Ascending aorta (tissue), 2 donors: ENCODE data around the gene TTLL10. TPM values are rescaled to one million over a fixed set of nuclear protein-coding genes. Genes with fewer than 3 reads are reported as not detected.

ENCODE experiments used
- DNase-seq, 2 donors: peaks; one replicate each; pipeline ENCODE4 v3.0.0-alpha.2; 2019; ENCODE audit warnings: low spot score in 2 of 2
- H3K27ac ChIP-seq, 2 donors: fragments of 200-600 bp; sonication (generic); one replicate each; pipeline ENCODE4 v1.5.1; 2016 to 2017; ENCODE audit warnings: mild to moderate bottlenecking in 1 of 2
- H3K27me3 ChIP-seq: fragments of 200-600 bp; sonication (generic); one replicate; pipeline ENCODE4 v1.5.1; 2017
- H3K36me3 ChIP-seq, 2 donors: fragments of 200-600 bp; sonication (generic); one replicate each; pipeline ENCODE4 v1.5.1; 2016
- H3K4me1 ChIP-seq, 2 donors: fragments of 200-600 bp; sonication (generic); one replicate each; pipeline ENCODE4 v1.5.1; 2016 to 2017; ENCODE audit warnings: mild to moderate bottlenecking in 1 of 2
- H3K4me3 ChIP-seq, 2 donors: fragments of 200-600 bp; sonication (generic); one replicate each; pipeline ENCODE4 v1.5.1; 2016 to 2017; ENCODE audit warnings: mild to moderate bottlenecking in 1 of 2
- H3K9me3 ChIP-seq, 2 donors: fragments of 200-600 bp; sonication (generic); one replicate each; pipeline ENCODE4 v1.5.1; 2016
- intact Hi-C: fragments of 100-400 bp; cut with DNase I; formaldehyde crosslinking; loops from one replicate; pipeline ENCODE4 v1.15.1; 2023
- total RNA-seq: library from RNA; depleted of rRNA; stranded (reverse); fragments of >200 nt; gene quantifications from one replicate; pipeline ENCODE4 v1.1.0, GENCODE V29; 2016
- TF ChIP-seq, protein P1 (sequence below), 3 experiments: fragments of 200-600 bp in 2 of 3; fragments of 450-650 bp in 1 of 3; sonication (generic) in 2 of 3; IDR thresholded peaks; one replicate each; pipeline ENCODE4 v1.5.1; 2016 to 2019; ENCODE audit warnings: antibody characterized with exemption in 3 of 3, mild to moderate bottlenecking in 1 of 3, moderate library complexity in 1 of 3

Gene TTLL10
- total RNA-seq, 1 donor from 2014 or later, result not detected

- Histone ChIP-seq H3K4me1 (peaks cover 1 to 2% of the 10 kb centered on the region in 2 donors), H3K36me3 (no peaks in the 10 kb centered on the region), H3K9me3 (no peaks in the 10 kb centered on the region), H3K4me3 (no peak overlapping the region), H3K27ac (no peak overlapping the region), H3K27me3 (no peaks in the 10 kb centered on the region)
- TF ChIP-seq, protein P1, sequence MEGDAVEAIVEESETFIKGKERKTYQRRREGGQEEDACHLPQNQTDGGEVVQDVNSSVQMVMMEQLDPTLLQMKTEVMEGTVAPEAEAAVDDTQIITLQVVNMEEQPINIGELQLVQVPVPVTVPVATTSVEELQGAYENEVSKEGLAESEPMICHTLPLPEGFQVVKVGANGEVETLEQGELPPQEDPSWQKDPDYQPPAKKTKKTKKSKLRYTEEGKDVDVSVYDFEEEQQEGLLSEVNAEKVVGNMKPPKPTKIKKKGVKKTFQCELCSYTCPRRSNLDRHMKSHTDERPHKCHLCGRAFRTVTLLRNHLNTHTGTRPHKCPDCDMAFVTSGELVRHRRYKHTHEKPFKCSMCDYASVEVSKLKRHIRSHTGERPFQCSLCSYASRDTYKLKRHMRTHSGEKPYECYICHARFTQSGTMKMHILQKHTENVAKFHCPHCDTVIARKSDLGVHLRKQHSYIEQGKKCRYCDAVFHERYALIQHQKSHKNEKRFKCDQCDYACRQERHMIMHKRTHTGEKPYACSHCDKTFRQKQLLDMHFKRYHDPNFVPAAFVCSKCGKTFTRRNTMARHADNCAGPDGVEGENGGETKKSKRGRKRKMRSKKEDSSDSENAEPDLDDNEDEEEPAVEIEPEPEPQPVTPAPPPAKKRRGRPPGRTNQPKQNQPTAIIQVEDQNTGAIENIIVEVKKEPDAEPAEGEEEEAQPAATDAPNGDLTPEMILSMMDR (IDR thresholded peaks at IDR 0.05), result no peak
- intact Hi-C loops, result no loop called here
- DNase-seq, result no peak
Measured at GRCh38 chr1:1237874-1238701, 64.4 kb downstream of the TTLL10 start.

DNA sequence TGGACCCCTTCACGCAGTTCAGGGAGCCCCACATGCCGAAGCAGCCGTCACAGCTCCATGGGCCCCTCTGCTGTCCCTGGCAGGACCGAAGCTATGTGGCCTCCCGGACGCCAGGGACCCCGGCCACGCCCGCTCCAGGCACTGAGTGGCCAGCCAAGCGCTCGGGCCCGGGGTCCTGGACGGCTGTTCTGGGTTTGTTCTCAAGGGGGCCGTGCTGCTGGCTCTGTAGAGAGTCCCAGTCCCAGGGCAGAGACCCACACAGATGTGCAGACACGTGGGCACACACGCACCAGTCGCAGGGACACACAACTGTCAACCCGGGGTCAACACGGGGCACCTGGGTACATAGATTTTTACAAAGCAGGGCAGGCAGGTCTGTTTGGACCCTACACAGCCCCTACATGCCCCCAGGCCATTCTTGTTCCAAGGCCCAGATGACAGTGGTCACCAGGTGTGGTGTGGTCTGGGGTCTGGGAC, 65.1 kb downstream of the TTLL10 start:
- H3K4me1 ChIP-seq, result no peaks in the 10 kb centered on the region
- H3K27me3 ChIP-seq, result no peaks in the 10 kb centered on the region
- H3K27ac ChIP-seq, result no peak overlapping the region
- no peak overlapping the region for H3K4me3 ChIP-seq
- DNase-seq, result no peak
- TF ChIP-seq, protein P1 (IDR thresholded peaks at IDR 0.05), result no peak
- intact Hi-C loops, result no loop called here
- no peaks in the 10 kb centered on the region for H3K9me3 ChIP-seq
- H3K36me3 ChIP-seq, result no peaks in the 10 kb centered on the region

DNA sequence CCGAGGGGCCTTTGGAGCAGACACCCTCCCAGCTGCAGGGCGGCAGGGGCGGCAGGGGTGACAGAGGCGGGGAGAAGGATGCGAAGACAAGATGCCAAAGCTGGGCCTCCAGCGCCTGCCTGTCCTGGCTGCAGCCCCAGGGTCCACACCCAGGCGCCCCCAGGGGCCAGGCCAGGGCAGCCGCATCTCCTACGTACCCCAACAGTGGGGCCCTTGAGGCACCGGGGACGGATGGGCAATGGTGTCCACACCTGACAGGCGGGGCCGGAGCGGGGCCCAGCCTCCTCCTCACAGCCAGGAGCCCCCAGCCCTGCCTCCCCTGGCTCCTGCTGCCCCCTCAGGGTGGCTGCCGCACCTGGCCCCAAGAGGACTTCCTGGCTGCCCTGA, 65.5 kb downstream of the TTLL10 start:
- Histone ChIP-seq H3K4me1 (no peaks in the 10 kb centered on the region), H3K27me3 (no peaks in the 10 kb centered on the region), H3K27ac (no peak overlapping the region), H3K4me3 (no peak overlapping the region), H3K36me3 (no peaks in the 10 kb centered on the region), H3K9me3 (no peaks in the 10 kb centered on the region)
- DNase-seq, result no peak
- TF ChIP-seq, protein P1 (IDR thresholded peaks at IDR 0.05), result no peak
- intact Hi-C loops, result no loop called here

GRCh38 chr1:1239614-1240347, 66.1 kb downstream of the TTLL10 start:
- H3K27me3 ChIP-seq, result no peaks in the 10 kb centered on the region
- TF ChIP-seq, protein P1 (IDR thresholded peaks at IDR 0.05), result no peak
- H3K27ac ChIP-seq, result no peak overlapping the region
- no peak overlapping the region for H3K4me3 ChIP-seq
- intact Hi-C loops, result no loop called here
- no peaks in the 10 kb centered on the region for H3K9me3 ChIP-seq
- no peaks in the 10 kb centered on the region for H3K4me1 ChIP-seq
- H3K36me3 ChIP-seq, result no peaks in the 10 kb centered on the region
- DNase-seq, result no peak

DNA sequence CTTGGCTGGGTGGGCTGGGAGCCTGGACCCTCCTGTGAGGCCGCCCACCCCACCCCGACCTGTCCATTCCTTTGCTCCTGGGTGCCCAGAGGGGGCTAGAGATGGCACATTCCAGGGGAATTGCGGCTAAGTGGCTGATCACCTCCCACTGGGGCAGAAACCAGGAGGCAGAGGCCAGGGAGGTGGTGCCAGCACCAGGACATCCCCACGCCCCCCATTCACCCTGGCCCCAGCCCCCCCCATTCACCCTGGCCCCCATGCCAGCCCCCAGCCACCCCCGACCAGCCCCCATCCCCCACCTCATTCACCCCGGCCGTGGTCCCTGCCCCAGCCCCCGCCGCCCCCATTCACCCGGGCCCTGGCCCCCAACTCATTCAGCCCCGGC, 66.7 kb downstream of the TTLL10 start:
- intact Hi-C loops, result no loop called here
- no peak overlapping the region for H3K4me3 ChIP-seq
- H3K36me3 ChIP-seq, result no peaks in the 10 kb centered on the region
- TF ChIP-seq, protein P1 (IDR thresholded peaks at IDR 0.05), result no peak
- no peak overlapping the region for H3K27ac ChIP-seq
- DNase-seq, result no peak
- no peaks in the 10 kb centered on the region for H3K4me1 ChIP-seq
- H3K9me3 ChIP-seq, result no peaks in the 10 kb centered on the region
- H3K27me3 ChIP-seq, result no peaks in the 10 kb centered on the region
